Progenitor cell of endocrine pancreas (in vitro differentiated cells): ENCODE measurements around the gene CDS2. TPM values are rescaled to one million over a fixed set of nuclear protein-coding genes. Genes with fewer than 3 reads are reported as not detected.

Experiments used
- DNase-seq: peaks from one replicate; pipeline ENCODE4 v3.0.0; 2021; ENCODE audit warnings: low spot score; ENCODE audit not compliant: unreplicated experiment
- H3K27ac Mint-ChIP-seq: 2 replicates; pipeline ENCODE4 v1.8.0; 2021; ENCODE audit warnings: mild to moderate bottlenecking, moderate library complexity, mixed read lengths
- H3K27me3 Mint-ChIP-seq: 2 replicates; pipeline ENCODE4 v1.8.0; 2021; ENCODE audit warnings: mixed read lengths
- H3K36me3 Mint-ChIP-seq: 2 replicates; pipeline ENCODE4 v1.8.0; 2022; ENCODE audit warnings: mixed read lengths; ENCODE audit not compliant: insufficient read depth
- H3K4me1 Mint-ChIP-seq: 2 replicates; pipeline ENCODE4 v1.8.0; 2021; ENCODE audit warnings: low read depth, mixed read lengths
- H3K4me3 Mint-ChIP-seq: 2 replicates; pipeline ENCODE4 v1.8.0; 2021; ENCODE audit warnings: low read depth, mild to moderate bottlenecking, moderate library complexity, mixed read lengths
- H3K9me3 Mint-ChIP-seq: 2 replicates; pipeline ENCODE4 v1.8.0; 2021; ENCODE audit warnings: low read depth, mixed read lengths
- CTCF ChIP-seq: fragments of 200-600 bp; sonication (generic); IDR thresholded peaks from one replicate; pipeline ENCODE4 v1.5.0; 2021; ENCODE audit warnings: antibody characterized with exemption, mild to moderate bottlenecking; ENCODE audit not compliant: unreplicated experiment
- total RNA-seq: library from RNA; stranded (reverse); gene quantifications from 2 replicates; pipeline ENCODE4 v1.2.1, GENCODE V29; 2021

CDS2 gene
- total RNA-seq, 1 donor from 2014 or later, result 57.5 TPM

GRCh38 chr20:5136096-5136495 lies 9.3 kb downstream of the CDS2 start:
- TF ChIP-seq CTCF, result no peak
- Mint-ChIP-seq H3K36me3 (peaks cover 1% of the 10 kb centered on the region), H3K27ac (no peak overlapping the region), H3K9me3 (no peaks in the 10 kb centered on the region), H3K4me3 (no peak overlapping the region), H3K27me3 (no peaks in the 10 kb centered on the region), H3K4me1 (peaks cover 7% of the 10 kb centered on the region)
- no peak for DNase-seq

GRCh38 chr20:5140195-5140594 lies 13.4 kb downstream of the CDS2 start:
- H3K27ac Mint-ChIP-seq, result no peak overlapping the region
- H3K36me3 Mint-ChIP-seq, result no peaks in the 10 kb centered on the region
- no peak overlapping the region for H3K4me3 Mint-ChIP-seq
- no peaks in the 10 kb centered on the region for H3K9me3 Mint-ChIP-seq
- TF ChIP-seq CTCF, result no peak
- no peaks in the 10 kb centered on the region for H3K27me3 Mint-ChIP-seq
- H3K4me1 Mint-ChIP-seq, result peaks cover 7% of the 10 kb centered on the region
- no peak for DNase-seq

- Mint-ChIP-seq H3K27me3 (no peaks in the 10 kb centered on the region), H3K4me1 (peaks cover 3% of the 10 kb centered on the region), H3K9me3 (no peaks in the 10 kb centered on the region), H3K27ac (no peak overlapping the region), H3K36me3 (no peaks in the 10 kb centered on the region), H3K4me3 (no peak overlapping the region)
- no peak for TF ChIP-seq CTCF
- DNase-seq, result no peak
Measured at GRCh38 chr20:5141615-5142014, 14.8 kb downstream of the CDS2 start.

DNA sequence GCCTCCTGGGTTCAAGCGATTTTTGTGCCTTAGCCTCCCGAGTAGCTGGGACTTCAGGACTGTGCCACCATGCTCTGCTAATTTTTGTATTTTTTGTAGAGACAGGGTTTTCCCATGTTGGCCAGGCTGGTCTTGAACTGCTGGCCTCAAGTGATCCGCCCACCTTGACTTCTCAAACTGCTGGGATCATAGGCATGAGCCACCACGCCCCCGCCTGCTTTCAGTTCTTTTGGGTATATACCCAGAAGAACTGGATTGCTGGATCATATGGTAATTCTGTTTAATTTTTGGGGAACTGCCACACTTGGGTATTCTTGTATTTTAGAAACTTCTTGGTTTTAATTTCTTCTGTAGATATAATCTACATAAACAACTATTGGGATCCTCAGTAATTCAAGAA lies 17.0 kb downstream of the CDS2 start:
- H3K27me3 Mint-ChIP-seq, result no peaks in the 10 kb centered on the region
- peaks cover 5% of the 10 kb centered on the region for H3K4me1 Mint-ChIP-seq
- TF ChIP-seq CTCF, result no peak
- H3K27ac Mint-ChIP-seq, result no peak overlapping the region
- no peaks in the 10 kb centered on the region for H3K36me3 Mint-ChIP-seq
- no peak overlapping the region for H3K4me3 Mint-ChIP-seq
- no peak for DNase-seq
- no peaks in the 10 kb centered on the region for H3K9me3 Mint-ChIP-seq

GRCh38 chr20:5145365-5146098 lies 18.7 kb downstream of the CDS2 start:
- Mint-ChIP-seq H3K4me1 (peaks cover 4% of the 10 kb centered on the region), H3K9me3 (no peaks in the 10 kb centered on the region), H3K4me3 (no peak overlapping the region), H3K36me3 (no peaks in the 10 kb centered on the region), H3K27me3 (no peaks in the 10 kb centered on the region), H3K27ac (peak overlapping the region; percentile 49)
- no peak for TF ChIP-seq CTCF
- DNase-seq, result no peak
